ENCODE measurements around the gene KIR3DL3. TPM values are rescaled to one million over a fixed set of nuclear protein-coding genes. Genes with fewer than 3 reads are reported as not detected.
"Not testable (repeated sequence)": the region's sequence is repeated elsewhere in the genome, so short reads cannot be mapped to it uniquely, and the experiment has no call there.

KIR3DL3 gene
- total RNA-seq, 4 donors from 2014 or later = not detected

- DNase-seq; H3K27ac ChIP-seq; H3K27me3 ChIP-seq; H3K4me1 ChIP-seq; intact Hi-C loops (cut with DNase I); H3K36me3 ChIP-seq; H3K4me3 ChIP-seq (replicated peaks in 1 of 3); H3K9me3 ChIP-seq: not testable (repeated sequence)
- 84 to 88% methylated on average over 10 to 15 of the region's 15 CpGs for whole genome bisulfite sequencing, 2 donors
Measured at GRCh38 chr19:54771018-54771960, 47.0 kb downstream of the KIR3DL3 start.

GRCh38 chr19:54772666-54773065 is 48.4 kb downstream of the KIR3DL3 start:
- H3K27ac ChIP-seq; H3K27me3 ChIP-seq; H3K4me3 ChIP-seq (replicated peaks in 1 of 3); intact Hi-C loops (cut with DNase I); H3K9me3 ChIP-seq; DNase-seq; H3K36me3 ChIP-seq; H3K4me1 ChIP-seq: not testable (repeated sequence)
- 34 to 41% methylated on average over 2 of the region's 2 CpGs for WGBS, 2 donors

- H3K27ac ChIP-seq; H3K4me1 ChIP-seq; H3K36me3 ChIP-seq; intact Hi-C loops (cut with DNase I); H3K27me3 ChIP-seq; H3K9me3 ChIP-seq; DNase-seq; H3K4me3 ChIP-seq (replicated peaks in 1 of 3): not testable (repeated sequence)
- WGBS, 2 donors = 75 to 80% methylated on average over 10 to 12 of the region's 12 CpGs
Measured at GRCh38 chr19:54775095-54775815, 51.0 kb downstream of the KIR3DL3 start.

DNA sequence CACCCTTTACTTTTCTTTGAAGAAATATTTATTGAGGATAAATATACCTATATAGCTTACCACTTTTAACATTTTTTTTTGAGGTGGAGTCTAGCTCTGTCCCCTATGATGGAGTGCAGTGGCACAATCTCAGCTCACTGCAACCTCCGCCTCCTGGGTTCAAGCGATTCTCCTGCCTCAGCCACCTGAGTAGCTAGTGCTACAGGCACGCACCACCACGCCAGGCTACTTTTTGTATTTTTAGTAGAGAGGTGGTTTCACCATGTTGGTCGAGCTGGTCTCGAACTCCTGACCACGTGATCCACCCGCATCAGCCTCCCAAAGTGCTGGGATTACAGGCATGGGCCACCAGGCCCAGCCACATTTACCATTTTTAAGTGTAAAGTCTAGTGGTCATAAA is 51.6 kb downstream of the KIR3DL3 start:
- DNase-seq; H3K27me3 ChIP-seq; H3K4me1 ChIP-seq; H3K27ac ChIP-seq; H3K36me3 ChIP-seq; H3K4me3 ChIP-seq (replicated peaks in 1 of 3); intact Hi-C loops (cut with DNase I); H3K9me3 ChIP-seq: not testable (repeated sequence)
- WGBS, 2 donors = 80 to 87% methylated on average over 8 of the region's 8 CpGs

DNA sequence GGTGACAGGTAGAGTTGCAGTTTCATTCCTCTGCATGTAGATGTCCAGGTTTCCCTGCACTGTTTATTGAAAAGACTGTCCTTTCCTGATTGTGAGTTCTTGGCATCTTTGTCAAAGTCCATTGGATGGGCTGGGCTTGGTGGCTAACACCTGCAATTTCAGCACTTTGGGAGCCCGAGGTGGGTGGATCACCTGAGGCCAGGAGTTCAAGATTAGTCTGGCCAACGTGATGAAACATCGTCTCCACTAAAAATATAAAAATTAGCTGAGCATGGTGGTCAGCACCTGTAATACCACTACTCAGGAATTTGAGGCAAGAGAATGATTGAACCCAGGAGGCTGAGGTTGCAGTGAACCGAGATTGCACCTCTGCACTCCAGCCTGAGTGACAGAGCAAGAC is 53.6 kb downstream of the KIR3DL3 start:
- WGBS, 2 donors = 62 to 77% methylated on average over 4 of the region's 4 CpGs
- H3K4me1 ChIP-seq; H3K27me3 ChIP-seq; H3K36me3 ChIP-seq; H3K27ac ChIP-seq; H3K9me3 ChIP-seq; intact Hi-C loops (cut with DNase I); DNase-seq; H3K4me3 ChIP-seq (replicated peaks in 1 of 3): not testable (repeated sequence)

- H3K9me3 ChIP-seq; H3K4me3 ChIP-seq (replicated peaks in 1 of 3); H3K4me1 ChIP-seq; intact Hi-C loops (cut with DNase I); H3K27ac ChIP-seq; H3K36me3 ChIP-seq; DNase-seq; H3K27me3 ChIP-seq: not testable (repeated sequence)
- WGBS, 2 donors = 71 to 78% methylated on average over 7 of the region's 7 CpGs
Measured at GRCh38 chr19:54778896-54779295, 54.7 kb downstream of the KIR3DL3 start.

DNA sequence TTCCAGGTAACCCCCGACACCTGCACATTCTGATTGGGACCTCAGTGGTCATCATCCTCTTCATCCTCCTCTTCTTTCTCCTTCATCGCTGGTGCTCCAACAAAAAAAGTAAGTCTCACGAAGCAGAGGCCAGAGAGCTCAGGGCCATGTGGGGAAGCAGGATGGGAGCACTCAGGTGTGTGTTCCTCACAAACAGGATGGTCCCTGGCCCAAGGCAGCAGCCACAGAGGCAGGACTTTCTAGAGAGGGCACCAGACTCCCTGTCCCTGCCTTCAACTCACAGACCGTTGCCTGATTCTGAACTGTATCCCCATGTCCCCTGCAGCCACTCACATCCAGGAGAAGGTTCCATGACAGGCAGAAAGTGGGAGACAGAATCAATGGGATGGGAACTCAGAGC is 58.7 kb downstream of the KIR3DL3 start:
- WGBS, 2 donors = 77 to 84% methylated on average over 3 to 4 of the region's 4 CpGs
- DNase-seq; intact Hi-C loops (cut with DNase I); H3K27me3 ChIP-seq; H3K27ac ChIP-seq; H3K36me3 ChIP-seq; H3K4me3 ChIP-seq (replicated peaks in 1 of 3); H3K9me3 ChIP-seq; H3K4me1 ChIP-seq: not testable (repeated sequence)

Small RNA genes within 50 kb of the gene (small RNA-seq; reads per million reads assigned to genes)
- gene AC245128.2 (not detected), gene KIR3DP1 (not detected)

Other genes with a start within 250 kb of the KIR3DL3 start
- gene LAIR2, start 221.6 kb upstream of the KIR3DL3 start, total RNA-seq = not detected
- 1 to 10 TPM in 2 of 4 donors, under 1 TPM in 2; 0.24 to 1.4 (median 0.83) TPM for gene LILRA2, start 150.7 kb upstream of the KIR3DL3 start, total RNA-seq
- gene LILRA1, start 130.8 kb upstream of the KIR3DL3 start, total RNA-seq = under 1 TPM in 1 of 4 donors, not detected in 3; 0.54 TPM
- 1 to 10 TPM in 1 of 4 donors, under 1 TPM in 3; 0.13 to 1.5 (median 0.44) TPM for gene LILRB1, start 94.0 kb upstream of the KIR3DL3 start, total RNA-seq
- 1 to 10 TPM; 2.7 to 6.2 (median 3.7) TPM for gene LILRB4, start 61.5 kb upstream of the KIR3DL3 start, total RNA-seq
- not detected for gene KIR2DL3, start 14.1 kb downstream of the KIR3DL3 start, total RNA-seq
- not detected for gene KIR2DL1, start 45.4 kb downstream of the KIR3DL3 start, total RNA-seq
- gene KIR2DL4, start 79.2 kb downstream of the KIR3DL3 start, total RNA-seq = not detected
- gene KIR3DL1, start 92.0 kb downstream of the KIR3DL3 start, total RNA-seq = not detected
- not detected for gene KIR2DS4, start 108.2 kb downstream of the KIR3DL3 start, total RNA-seq
- gene KIR3DL2, start 126.0 kb downstream of the KIR3DL3 start, total RNA-seq = not detected
- gene FCAR, start 149.8 kb downstream of the KIR3DL3 start, total RNA-seq = under 1 TPM in 3 of 4 donors, not detected in 1; 0.49 to 0.67 (median 0.67) TPM
- not detected for gene NCR1, start 181.7 kb downstream of the KIR3DL3 start, total RNA-seq
- gene NLRP7, start 223.1 kb downstream of the KIR3DL3 start, total RNA-seq = not detected
- 10 to 100 TPM in 3 of 4 donors, 1 to 10 TPM in 1; 3.1 to 17.6 (median 11.1) TPM for gene NLRP2, start 241.9 kb downstream of the KIR3DL3 start, total RNA-seq